GM12875 (cell line): ENCODE data around the gene MEGF8.
"Not testable (repeated sequence)": the region's sequence is repeated elsewhere in the genome, so short reads cannot be mapped to it uniquely, and the experiment has no call there.

Source experiments
- H3K4me3 ChIP-seq: one replicate; pipeline ENCODE4 v1.5.1; 2011; ENCODE audit warnings: low read depth, low read length, control low read depth
- TF ChIP-seq, protein P1 (sequence below): IDR thresholded peaks from 2 replicates; pipeline ENCODE4 v1.5.1; 2011; ENCODE audit warnings: low read depth, mild to moderate bottlenecking, control low read depth, inconsistent platforms, low read length, moderate library complexity, borderline replicate concordance; ENCODE audit not compliant: insufficient read depth

Gene MEGF8

DNA sequence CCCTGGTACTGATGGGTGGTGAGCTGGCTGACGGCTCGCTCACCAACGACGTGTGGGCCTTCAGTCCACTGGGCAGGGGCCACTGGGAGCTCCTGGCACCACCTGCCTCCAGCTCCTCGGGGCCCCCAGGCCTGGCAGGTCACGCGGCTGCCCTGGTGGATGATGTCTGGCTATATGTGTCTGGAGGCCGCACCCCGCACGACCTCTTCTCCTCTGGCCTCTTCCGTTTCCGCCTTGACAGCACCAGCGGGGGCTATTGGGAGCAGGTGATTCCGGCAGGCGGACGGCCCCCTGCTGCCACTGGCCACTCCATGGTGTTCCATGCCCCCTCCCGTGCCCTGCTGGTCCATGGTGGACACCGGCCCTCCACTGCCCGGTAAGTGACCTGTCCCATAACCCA lies 10.5 kb downstream of the MEGF8 start:
- TF ChIP-seq, protein P1, sequence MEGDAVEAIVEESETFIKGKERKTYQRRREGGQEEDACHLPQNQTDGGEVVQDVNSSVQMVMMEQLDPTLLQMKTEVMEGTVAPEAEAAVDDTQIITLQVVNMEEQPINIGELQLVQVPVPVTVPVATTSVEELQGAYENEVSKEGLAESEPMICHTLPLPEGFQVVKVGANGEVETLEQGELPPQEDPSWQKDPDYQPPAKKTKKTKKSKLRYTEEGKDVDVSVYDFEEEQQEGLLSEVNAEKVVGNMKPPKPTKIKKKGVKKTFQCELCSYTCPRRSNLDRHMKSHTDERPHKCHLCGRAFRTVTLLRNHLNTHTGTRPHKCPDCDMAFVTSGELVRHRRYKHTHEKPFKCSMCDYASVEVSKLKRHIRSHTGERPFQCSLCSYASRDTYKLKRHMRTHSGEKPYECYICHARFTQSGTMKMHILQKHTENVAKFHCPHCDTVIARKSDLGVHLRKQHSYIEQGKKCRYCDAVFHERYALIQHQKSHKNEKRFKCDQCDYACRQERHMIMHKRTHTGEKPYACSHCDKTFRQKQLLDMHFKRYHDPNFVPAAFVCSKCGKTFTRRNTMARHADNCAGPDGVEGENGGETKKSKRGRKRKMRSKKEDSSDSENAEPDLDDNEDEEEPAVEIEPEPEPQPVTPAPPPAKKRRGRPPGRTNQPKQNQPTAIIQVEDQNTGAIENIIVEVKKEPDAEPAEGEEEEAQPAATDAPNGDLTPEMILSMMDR: no peak
- H3K4me3 ChIP-seq: no peak overlapping the region

GRCh38 chr19:42339126-42339860 lies 13.9 kb downstream of the MEGF8 start:
- not testable (repeated sequence) for H3K4me3 ChIP-seq

- not testable (repeated sequence) for H3K4me3 ChIP-seq
Measured at GRCh38 chr19:42339922-42340321, 14.5 kb downstream of the MEGF8 start.

GRCh38 chr19:42343344-42344110 lies 18.1 kb downstream of the MEGF8 start:
- no peak overlapping the region for H3K4me3 ChIP-seq
- TF ChIP-seq, protein P1: peak; percentile 35; the same call in 1 of the 2 replicates

GRCh38 chr19:42344336-42344893 lies 19.0 kb downstream of the MEGF8 start:
- H3K4me3 ChIP-seq: no peak overlapping the region
- TF ChIP-seq, protein P1: no peak

DNA sequence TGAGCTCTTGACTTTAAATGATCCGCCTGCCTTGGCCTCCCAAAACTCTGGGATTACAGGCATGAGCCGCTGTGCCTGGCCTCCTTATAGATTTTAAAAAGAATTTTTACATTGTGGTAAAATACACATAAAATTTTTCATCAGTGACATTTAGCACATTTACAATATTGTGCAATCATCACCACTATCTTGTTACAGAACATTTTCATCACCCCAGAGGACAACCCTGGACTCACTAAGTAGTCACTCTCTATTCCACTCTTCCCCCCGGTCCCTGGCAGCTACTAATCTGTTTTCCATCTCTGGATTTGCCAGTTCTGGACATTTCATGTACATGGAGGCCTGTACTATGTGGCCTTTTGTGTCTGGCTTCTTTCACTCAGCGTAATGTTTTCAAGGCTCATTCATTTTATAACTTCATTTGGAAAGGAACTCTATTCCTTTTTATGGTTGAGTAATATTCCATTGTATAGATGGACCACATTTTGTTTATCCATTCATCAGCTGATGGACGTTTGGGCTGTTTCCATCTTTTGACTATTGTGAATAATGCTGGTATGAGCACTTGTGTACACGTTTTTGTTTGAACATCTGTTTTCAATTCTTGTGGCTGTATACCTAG lies 19.9 kb downstream of the MEGF8 start:
- no peak overlapping the region for H3K4me3 ChIP-seq
- TF ChIP-seq, protein P1: no peak

GRCh38 chr19:42348211-42348610 lies 22.8 kb downstream of the MEGF8 start:
- TF ChIP-seq, protein P1: no peak
- H3K4me3 ChIP-seq: no peak overlapping the region
